GM19023 (cell line): ENCODE results near the gene KCNQ2.
"Not testable (repeated sequence)": the region's sequence is repeated elsewhere in the genome, so short reads cannot be mapped to it uniquely, and the experiment has no call there.

Source experiments
- ATAC-seq: cut with Tn5 transposase; IDR thresholded peaks from one replicate; pipeline ENCODE4 v1.9.1; 2021; ENCODE audit warnings: mild to moderate bottlenecking, moderate library complexity; ENCODE audit not compliant: unreplicated experiment

KCNQ2 gene

DNA sequence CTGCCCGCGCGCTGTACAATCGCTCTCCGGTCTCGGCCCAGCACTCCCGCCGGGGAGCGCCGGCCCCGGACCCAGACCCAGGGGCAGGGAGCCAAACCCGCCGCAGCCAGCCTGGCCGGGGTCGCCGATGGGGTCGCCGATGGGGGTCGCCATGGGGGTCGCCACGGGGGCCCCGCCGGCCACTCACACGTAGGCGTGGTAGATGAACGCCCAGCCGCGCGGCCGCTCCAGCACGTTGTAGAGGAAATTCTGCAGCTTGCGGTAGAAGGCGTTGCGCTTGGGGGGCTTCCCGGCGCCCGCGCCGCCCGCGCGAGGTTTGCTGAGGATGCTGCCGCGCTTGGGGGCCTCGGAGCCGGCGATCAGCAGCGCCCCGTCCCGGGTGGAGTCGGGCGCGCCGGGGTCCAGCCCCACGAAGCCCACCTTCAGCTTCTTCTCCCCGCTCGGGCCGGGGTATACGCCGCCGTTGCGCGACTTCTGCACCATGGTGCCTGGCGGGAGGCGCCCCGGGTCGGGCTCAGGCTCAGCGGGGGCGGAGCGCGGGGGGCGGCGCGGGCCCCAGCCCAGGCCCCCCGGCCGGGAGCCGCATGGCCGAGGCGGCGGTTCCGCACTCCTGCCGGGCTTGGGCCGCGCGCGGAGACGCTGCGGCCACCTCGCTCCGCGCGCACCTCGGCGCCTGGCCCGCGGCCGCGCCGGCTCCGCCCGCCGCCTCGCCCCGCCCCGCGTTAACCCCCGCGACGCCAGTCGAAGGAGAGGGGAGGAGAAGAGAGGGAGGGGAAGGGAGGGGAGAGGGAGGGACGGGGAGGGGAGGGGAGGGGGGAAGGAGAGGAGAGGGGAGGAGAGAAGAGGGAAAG is at the start of gene KCNQ2:
TSS of gene KCNQ2 (minus strand) at position 675 of the 851 bp plus-strand sequence. CDS start at position 483, 192 bp downstream.
- no peak for ATAC-seq

DNA sequence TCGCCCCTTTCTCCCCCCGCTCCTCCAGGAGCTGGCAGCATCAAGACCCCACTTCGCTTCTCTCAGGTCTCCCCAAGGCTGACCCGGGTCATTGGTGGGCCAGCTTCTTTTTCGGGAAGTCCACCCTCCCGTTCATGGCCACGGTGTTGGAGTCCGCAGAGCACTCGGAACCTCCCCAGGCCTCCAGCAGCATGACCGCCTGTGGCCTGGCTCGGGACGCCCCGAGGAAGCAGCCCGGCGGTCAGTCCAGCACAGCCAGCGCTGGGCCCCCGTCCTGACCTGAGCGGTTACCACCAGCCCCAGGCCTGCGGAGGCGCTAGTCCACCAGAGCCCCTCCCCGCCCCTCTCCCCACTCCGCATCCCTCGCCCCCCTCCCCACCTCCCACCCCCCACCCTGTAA is 49.1 kb upstream of the KCNQ2 start:
- no peak for ATAC-seq

DNA sequence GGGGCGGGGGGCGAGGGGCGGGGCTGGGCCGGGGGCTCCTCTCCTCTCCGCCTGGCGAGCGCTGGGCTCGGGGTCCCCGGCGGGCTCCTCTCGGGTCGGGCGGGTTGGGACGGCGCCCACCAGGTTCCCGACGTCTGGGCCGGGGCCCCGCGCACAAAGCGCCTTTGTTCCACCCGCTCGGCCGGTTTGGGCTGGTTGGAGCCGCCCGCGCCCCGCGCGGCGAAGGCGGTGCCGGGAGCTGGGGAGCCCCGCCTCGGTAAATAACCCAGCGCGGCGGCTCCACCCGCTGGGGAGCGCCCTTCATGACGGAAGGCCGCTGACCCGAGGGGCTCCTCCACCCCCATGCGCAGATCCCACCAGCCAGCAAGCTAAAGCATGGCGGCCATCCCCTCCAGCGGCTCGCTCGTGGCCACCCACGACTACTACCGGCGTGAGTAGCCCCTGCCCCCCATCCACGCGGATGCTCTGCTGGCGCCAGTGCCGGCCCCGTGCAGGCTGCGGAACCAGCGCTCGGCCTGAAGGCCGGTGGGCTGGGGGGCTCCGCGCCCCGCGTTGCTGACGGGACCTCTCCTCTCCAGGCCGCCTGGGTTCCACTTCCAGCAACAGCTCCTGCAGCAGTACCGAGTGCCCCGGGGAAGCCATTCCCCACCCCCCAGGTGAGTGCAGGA is 48.6 kb upstream of the KCNQ2 start:
- peak; percentile 49 for ATAC-seq

DNA sequence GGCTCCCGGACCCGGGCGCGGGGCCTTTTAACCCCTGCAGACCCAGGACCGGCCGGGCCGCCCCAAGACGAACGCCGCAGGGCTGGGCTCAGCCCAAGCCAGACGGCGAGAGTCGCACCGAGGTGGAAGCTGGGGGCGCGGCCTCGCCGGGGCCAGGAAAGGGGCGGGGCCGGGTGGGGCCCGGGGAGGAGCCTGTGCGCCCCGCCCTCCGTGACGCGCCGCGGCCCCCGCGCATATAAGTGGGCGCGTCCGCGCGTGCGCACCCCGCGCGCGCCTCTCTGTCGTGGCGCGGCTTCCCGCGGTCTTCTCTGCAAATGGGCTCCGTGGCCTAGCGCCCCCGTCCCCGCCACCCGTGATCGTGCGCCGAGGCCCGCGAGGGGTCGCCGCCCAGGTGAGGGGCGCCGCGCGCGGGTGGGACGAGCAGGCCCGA is 48.1 kb upstream of the KCNQ2 start, which contains the start of gene PPDPF:
TSS of gene PPDPF (plus strand) at position 262 of the 430 bp plus-strand sequence. CDS start 544 bp downstream, outside the sequence.
- ATAC-seq, result peak; percentile 69

DNA sequence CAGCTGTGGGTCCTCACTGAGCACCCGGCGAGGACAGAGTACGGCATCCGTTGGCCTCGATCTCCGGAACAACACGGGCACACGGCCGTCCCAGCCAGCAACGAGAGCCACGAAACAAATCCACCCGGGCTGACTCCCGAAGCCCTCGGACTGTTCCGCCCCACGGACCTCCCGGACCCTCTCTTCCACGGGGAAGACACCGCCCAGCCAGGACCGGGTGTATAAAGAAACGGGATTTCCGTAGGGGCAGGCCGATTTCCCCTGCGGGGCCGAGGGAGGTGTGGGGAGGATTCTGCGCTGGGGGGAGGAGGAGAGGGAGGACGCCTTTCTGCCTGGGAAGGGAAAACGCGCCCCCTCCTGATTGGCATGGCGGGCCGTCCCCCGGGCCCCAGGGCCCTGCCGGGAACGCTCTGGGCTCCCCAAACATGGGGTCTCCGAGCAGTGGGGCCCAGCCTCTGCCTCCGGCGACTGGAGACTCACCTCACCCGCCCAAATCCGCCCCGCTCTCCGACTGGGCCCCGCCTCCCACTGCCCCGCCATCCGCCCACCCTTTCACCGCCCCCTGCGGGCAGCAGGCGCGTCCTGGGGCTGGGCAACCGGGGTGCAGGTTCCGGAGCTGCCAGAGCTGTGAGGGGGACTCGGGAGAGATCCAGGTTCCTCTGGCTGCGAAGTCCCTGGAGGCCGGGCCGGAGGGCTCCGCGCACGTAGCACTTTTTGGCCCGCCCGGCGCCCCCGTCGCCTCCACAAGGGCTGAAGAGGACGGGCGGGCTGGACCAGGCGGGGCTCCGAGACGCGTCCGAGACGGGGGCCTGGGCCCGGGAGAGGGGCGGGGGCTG is 47.4 kb upstream of the KCNQ2 start:
- peak; percentile 41 for ATAC-seq

DNA sequence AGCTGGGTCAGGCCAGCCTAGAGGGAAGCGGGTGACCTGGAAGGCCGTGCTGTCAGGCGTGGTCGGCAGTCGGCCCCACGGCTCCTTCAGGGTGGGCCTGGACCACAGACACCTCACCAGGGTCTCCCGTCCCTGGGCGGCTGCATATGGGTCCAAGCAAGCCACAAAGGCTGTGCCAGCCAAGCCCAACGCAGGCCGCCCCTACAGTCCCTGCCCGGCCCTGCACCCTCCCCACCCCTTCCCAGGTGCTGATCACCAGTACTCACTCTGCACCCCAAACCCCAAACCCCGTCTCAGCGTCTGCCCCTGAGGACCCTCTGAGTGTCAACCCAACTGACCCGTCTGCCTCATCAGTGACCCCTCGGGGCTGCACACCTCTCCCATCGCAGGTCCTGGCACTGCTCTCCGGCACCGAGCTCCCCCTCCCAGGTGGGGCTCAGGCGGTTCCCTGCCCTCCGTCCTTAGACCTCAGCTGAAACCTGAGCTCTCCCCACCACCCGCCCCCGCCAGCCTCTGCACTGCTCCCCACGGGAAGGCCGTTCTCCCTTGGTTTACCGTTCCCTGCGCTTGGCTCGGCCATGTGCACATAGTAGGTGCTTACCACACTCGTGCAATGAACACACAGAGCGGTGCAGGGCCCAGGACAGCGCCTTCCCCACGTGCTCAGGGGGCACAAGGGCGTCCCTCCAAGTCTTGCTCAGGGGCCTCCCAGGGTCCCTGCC is 46.7 kb upstream of the KCNQ2 start:
- no peak for ATAC-seq

DNA sequence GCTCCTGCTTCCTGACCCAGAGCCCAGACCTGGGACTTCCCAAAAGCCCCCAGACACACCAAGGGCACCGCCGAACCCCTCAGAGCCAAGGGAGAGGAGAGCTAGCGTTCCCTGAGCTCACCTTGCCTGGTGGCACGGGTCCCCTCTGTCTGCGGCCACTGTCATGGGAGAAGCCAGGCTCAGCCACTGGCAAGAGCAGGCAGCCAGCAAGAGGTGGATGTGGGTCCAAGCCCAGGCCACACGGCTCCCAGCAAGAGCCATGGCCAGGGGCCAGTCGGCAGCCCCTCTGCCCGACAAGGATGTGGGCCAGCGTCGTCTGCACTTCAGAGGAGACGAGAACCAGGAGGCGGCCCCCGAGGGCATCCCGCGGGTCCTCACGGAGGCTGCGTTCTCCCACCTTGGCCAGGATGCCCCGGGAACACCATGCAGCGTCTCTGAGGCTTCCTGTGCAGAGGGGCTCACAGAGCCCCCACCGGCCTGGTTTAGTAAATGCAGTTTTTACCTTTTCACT is 46.0 kb upstream of the KCNQ2 start:
- ATAC-seq, result no peak

DNA sequence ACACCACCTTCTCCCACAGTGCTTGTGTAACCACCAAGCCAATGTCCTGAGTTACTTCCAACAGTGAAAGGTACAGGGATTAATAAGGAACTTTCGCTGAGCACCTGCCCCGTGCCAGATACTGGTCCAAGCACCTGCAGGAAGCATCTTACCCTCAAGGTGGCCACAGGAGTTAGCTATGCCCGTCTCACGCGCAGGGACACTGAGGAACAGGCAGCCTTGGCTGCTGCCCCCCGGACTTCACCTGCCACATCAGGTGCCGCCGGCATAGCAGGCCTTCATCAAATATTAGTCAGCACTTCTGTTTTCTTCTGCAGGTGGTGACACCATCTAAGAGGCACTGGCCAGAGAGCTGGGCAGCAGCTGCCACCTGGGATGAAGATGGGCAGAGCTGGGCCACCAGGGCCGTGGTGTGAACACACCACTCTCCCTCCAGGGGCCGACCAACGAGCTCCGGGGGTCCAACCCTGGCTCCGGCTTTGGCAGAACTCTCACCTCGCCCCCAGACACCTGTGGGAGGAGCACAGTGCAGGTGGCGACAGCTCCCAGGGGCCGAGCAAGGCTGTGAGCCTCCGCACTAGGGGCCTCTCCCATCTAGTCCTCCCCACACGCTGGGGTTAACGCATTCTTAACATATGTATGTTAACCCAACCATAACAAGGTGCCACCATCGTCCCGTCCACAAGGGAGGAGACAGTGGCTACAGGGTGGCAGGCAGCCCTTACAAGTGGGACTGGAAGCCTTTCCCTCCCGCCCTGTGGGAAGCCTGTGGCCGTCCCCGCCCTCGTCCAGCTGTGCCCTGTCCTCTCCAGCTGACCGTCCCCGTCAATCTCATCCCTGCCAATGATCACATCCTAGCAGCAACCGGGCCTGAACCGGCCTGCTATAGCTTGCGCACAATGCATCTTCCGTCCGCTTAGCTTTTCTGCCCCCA is 45.2 kb upstream of the KCNQ2 start:
- ATAC-seq, result no peak

DNA sequence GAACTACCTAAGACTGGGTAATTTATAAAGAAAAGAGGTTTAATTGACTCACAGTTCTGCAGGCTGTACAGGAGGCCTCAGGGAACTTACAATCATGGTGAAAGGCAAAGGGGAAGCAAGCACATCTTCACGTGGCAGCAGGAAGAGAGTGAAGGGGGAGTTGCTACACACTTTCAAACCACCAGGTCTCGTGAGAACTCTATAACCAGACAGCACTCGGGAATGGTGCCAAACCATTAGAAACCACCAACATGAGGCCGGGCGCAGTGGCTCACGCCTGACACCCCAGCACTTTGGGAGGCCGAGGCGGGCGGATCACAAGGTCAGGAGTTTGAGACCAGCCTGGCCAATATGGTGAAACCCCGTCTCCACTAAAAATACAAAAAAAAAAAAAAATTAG is 42.1 kb upstream of the KCNQ2 start:
- not testable (repeated sequence) for ATAC-seq

DNA sequence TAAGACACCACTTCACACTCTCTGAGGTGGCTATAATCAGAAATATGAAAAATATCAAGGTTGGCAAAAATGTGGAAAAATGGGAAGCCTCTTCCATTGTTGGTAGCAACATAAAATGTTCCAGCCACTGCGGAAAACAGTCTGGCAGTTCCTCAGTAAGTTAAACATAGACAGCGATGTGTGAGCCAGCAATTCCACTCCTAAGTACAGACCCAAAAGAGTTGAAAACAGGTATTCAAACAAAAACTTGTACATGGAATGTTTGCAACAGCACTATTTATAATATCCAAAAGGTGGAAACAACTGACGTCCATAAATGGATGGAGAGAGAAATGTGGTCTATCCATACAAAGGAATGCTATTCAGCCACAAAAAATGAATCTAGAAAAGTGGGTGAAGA is 40.8 kb upstream of the KCNQ2 start:
- ATAC-seq, result no peak

DNA sequence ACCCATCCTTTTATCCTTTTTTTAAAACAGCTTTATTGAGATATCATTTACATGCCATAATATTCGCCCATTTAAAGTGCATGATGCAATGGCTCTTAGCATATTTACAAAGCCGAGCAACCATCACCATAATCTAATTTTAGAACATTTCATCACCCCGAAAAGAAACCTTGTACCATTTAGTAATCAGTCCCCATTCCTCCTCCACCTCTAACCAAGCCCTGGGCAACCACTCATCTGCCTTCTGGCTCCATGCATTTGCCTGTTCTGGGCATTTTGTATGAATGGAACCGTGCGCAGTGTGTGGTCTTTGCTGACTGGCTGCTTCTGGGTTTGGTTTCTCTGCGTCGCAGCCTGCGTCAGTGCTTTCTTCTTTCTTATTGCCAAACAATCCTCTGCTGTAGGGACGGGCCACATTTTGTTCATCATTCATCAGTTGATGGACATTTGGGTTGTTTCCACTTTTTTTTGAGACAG is 36.7 kb upstream of the KCNQ2 start:
- no peak for ATAC-seq

DNA sequence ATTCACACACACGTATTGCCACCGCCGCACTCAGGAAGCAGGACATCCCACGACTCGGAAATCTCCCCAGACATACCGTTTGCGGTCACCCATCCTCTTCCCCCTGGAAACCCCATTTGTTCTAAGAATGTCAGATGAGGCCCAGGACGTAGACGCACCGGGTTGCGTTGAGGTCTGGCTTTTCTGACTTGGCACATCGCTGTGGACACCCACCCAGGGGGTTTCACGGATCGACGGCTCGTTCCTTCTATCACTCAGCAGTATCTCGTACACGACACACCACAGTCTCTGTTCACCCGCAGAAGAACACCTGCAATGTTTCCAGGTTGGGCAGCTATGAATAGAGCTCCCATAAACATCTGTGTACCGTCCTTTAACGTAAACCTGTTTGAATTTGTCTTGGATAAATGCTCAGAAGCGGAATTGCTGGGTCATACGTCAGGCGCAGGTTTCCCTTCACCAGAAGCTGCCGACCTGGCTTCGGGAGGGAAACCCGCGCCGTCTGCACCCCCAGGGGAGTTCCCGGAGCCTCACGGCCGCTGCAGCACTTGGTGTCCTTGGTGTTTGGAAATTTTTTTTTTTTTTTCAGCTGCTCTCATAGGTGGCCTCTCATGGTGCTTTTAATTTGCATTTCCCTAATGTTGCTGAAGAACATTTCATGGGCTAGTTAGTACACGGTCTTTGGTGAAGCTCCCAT is 35.8 kb upstream of the KCNQ2 start:
- ATAC-seq, result no peak

DNA sequence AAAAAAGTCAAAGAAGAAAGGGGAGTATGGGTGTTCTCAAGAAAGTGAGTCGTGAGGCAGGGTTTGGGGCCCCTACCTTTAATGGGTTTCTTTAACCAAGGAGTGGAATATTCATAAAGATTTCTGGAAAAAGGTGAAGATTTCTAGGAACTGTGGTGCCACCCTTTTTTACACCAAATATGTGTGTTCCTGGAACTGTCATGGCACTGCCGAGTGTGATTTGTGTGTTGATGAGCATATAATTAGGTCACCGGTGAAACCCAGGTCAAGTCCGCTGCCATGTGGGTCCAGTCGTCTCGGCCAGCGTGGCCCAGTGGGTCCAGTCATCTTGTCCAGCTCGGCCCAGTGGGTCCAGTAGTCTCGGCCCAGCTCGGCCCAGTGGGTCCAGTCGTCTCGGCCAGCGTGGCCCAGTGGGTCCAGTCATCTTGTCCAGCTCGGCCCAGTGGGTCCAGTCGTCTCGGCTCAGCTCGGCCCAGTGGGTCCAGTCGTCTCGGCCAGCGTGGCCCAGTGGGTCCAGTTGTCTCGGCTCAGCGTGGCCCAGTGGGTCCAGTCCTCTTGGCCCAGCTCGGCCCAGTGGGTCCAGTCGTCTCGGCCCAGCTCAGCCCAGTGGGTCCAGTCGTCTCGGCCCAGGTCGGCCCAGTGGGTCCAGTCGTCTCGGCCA is 34.8 kb upstream of the KCNQ2 start:
- ATAC-seq, result no peak

DNA sequence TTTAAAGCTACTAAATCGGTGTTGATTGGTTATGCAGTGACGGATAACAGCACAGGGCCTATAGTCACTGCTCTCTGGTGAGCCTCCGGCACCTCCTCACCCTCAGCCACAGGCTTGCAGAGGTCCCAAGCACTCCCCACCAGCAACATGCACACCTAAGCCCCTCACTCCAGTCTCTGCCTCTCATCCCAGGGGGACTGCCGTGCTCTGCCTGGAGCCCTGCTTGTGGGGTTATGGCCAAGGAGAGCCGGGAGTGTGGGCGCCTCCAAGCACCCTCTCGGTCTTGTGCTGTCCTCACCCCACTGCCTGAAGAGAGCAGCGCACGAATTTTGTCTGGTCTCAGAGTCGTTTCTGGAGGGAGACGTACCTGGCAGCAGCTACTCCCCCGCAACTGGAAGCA is 33.3 kb upstream of the KCNQ2 start:
- ATAC-seq, result no peak

DNA sequence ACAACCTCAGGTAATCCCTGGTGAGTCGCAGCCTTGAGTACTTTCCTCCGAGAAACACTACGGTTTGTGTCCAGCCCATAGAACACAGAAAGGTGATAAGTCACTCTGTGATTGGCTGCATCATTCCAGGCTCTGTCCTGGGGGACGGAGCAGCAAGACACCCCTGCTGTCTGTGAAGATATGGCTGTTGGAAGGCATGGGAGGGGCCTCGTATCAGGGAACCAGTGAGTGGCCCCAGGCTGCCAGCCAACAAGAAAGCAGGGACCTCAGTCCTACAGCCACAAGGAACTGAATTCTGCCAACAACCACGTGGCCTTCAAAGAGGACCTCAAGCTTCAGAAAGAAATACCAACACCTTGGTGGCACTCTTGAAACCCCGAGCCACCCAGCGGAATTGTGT is 32.8 kb upstream of the KCNQ2 start:
- ATAC-seq, result no peak

DNA sequence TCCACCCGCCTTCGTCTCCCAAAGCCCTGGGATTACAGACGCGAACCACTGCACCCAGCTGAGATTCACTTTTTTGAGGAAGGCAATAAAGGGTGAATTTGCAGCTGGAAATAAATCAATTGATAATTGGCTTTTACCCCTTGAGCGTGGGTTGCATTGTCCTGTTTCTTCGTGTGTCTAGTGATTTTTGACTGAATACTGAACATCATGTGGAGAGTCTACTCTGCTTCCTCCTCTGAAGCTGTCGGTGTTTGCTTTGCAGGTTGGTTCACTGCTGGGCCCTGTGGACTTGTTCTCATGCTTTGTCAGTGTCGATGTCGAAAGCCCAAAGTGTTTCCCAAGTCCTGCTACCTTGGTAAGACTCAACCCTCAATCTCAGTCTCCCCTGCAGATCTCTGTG is 32.2 kb upstream of the KCNQ2 start:
- no peak for ATAC-seq

DNA sequence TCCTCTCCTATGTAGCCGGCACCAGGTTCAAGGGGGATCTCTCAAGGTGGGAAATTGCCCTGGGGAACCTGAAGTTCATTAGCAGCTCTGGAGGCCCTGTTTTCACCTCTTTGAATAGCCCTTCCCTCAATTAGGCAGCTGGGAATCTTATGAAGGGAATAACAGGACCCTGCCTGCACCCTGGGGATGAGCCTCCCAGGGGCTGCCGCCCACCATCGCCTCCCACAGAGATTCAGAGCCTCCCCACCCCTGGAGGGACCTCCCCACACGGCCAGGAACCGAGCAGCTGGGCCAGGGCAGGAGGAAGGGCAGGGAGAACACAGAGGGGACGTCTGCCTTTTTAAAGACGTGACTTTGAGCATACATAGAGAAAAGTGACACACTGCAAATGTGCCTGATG is 31.1 kb upstream of the KCNQ2 start:
- no peak for ATAC-seq

DNA sequence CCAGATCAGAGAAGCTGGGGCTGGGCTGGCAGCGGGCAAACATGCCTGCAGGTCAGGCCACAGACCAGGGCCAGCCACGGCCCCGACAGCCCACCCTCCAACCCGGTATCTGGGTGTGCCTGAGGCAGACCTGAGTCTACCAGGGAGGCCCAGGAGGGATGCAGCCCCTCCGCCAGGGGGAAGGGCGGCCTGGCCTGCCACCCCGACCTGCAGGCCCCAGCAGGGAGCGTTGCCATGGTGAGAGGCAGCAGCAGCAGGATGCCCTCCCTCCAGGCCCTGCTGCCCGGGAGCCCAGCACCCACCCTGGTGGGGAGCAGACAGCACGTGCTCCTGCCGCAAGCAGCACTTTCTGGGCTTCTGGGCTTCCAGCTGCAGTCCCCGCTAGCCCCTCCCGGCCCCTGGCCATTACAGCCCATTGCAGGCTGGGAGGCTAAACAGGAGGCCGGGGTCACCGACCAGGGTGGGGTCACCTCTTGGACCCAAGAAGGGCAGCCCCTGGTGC is 30.3 kb upstream of the KCNQ2 start:
- no peak for ATAC-seq
